ENCODE data around the gene LHX4.

- TF ChIP-seq CTCF (IDR thresholded peaks at IDR 0.05): no peak
- no peak for TF ChIP-seq POLR2AphosphoS5 (IDR thresholded peaks at IDR 0.05)
Measured at GRCh38 chr1:180267211-180267561, 37.1 kb downstream of the LHX4 start.

All from breast epithelium (tissue), 3 donors.